ENCODE results near the gene TBKBP1. TPM values are rescaled to one million over a fixed set of nuclear protein-coding genes. Genes with fewer than 3 reads are reported as not detected.

Gene TBKBP1
- total RNA-seq, 1 donor from 2014 or later: 14.2 TPM

DNA sequence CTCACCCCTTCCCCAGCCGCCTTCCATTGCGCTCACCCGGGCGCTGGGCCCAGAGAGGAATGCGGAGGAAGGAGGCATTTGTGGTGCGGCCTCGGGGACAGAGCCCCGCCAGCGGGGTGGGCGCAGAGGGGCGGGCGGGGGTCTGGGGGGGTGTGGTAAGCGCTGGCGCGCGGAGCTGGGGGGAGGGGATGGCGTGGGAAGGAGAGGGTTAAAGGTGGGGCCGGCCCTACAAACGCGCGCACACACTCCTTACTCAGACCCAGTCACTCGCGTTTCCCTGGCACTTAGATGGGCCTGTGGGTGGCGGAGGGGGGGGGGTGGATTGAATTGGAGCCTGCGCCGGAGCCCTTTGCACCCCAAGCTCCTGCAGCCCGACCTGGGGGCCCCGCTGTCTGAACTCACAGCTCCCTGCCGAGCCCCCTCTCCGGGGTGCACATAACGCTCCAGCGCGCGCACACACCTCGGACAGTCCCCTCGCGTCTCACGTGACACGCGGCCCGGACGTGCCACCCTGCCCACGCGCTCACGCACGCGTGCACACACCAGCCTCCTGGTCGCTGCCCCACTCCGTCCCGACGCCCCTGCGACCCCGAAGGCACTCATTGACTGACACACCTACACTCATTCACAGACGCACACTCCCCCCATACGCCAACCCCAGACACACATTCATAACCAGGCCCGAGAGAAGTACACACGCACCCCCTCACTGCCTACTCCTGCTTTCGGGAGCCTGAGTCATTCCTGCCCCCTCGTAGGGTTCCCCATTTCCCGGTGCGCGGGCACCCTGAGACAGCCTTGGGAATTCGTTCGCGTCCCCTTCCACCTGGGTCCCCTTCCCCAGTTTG, 844 bp downstream of the TBKBP1 start:
- intact Hi-C loops (cut with DNase I): loop anchor here (10.0 kb wide), 1 partner anchor 200 kb away; the partner anchor contains the start of gene SP2
- DNase-seq (ENCODE audit: missing footprints) (peak; percentile 91), ATAC-seq (peak; percentile 78)

DNA sequence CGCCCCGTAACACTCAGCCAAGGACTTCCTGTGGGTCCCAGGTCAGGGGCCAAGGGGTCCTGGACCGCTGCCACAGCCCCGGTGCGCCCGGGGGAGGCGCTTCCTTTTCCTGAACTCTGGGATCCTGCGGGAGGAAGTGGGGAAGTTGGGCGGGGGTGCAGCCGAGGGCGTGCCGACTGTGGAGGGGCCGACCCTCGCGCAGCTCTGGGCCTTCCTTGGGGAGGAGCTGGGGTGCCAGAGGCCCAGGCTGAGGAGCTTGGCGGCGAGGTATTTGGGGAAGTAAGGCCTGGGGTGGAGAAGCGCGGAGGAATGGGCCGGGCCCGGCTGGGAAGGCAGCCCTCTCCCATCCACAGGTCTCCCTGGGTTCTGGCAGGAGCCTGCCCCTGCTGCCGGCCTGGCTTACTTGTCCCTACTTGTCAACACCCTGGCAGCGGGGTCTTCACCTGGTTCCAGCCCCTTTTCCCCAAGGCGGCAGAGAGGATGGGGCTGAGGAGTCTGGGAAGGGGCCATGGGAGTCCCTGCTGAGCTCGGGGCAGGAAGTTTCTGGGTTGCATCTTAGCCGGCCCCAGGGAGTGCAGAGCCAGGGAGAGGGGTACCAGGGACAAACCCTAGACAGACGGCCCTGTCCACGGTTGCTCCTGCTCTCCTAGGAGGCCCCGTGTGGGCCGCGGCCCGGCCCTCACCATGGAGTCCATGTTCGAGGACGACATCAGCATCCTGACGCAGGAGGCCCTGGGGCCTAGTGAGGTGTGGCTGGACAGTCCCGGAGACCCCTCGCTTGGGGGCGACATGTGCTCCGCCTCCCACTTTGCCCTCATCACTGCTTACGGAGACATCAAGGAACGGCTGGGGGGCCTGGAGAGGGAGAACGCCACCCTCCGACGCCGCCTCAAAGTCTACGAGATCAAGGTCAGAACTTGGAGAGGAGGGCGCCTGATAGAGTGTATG, 1.7 kb downstream of the TBKBP1 start:
- intact Hi-C loops (cut with DNase I): loop anchor here (10.0 kb wide), 1 partner anchor 199 kb away; the partner anchor contains the start of gene SP2
- ATAC-seq (peak; percentile 56), DNase-seq (ENCODE audit: missing footprints) (peak; percentile 87)

DNA sequence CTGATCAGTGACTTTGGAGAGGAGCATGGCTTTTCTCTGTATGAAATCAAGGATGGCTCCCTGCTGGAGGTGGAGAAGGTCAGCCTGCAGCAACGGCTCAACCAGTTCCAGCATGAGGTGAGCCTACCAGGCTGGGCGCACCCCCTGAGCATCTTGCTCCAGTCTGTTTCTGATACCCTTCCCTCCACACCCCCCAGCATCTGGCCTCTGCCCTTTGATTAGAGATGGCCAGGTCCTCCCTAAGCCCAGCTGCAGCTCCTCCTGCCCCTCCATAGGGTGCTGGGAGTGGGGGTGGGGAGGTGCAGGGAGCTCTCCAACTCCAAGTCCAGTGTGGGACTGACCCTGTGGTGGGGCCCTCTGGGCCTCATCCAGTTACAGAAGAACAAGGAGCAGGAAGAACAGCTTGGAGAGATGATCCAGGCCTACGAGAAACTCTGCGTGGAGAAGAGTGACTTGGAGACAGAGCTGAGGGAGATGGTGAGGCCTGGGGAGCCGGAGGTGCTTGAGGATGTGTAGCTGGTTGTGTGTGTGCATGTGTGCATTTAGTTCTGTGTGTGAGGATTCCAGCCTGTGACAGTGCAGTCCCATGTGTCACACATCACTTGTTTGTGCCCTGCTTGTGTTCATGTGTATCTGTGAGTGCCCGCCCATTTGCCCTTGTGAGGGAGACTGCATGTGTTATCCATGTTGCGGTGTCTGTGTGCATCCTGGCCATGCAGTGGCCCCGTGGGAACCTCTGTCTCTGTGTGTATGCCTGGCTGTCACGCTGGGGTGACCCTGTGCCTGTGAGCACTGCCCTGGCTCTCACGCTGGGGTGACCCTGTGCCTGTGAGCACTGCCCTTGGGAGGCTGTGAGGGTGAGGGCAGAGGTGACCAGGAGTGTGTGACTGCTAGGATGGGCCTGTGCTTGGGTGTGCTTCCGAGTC, 3.0 kb downstream of the TBKBP1 start:
- intact Hi-C loops (cut with DNase I): loop anchor here (10.0 kb wide), 1 partner anchor 198 kb away; the partner anchor contains the start of gene SP2
- no peak for ATAC-seq
- no peak for DNase-seq (ENCODE audit: missing footprints)

DNA sequence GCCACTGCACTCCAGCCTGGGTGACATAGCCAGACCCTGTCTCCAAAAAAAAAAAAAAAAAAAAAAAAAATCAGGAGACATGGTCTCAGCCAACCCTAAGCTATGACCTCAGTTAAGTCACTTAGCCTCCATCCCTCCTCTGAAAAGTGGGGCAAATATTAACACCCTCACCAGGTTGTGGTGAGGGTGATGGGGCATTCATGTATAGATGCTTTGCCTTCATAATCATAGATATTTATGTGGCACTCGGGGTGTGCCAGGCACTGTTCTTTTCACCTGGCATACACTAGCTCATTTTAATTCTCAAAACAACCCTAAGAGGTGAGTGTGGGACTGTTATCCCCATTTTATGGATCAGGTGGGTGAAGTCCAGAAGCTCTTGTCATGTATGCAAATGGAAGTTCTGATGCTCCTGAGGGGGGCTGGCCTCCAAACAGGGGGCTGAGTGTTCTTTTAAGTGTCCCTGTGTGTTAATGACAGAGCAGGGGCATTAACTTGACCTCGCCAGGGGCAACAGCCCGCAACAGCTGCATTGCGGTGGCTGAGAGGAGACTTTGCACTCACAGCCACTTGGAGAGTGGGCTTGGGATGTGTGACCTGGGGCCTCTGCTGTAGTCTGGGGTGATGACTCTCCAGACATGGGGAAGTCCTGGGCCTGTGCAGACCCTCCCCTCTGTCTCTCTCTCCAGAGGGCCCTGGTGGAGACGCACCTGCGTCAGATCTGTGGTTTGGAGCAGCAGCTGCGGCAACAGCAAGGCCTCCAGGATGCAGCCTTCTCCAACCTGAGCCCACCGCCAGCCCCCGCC, 4.1 kb downstream of the TBKBP1 start:
- DNase-seq (ENCODE audit: missing footprints) (no peak), ATAC-seq (no peak)
- intact Hi-C loops (cut with DNase I): loop anchor here (10.0 kb wide), 1 partner anchor 197 kb away; the partner anchor contains the start of gene SP2

DNA sequence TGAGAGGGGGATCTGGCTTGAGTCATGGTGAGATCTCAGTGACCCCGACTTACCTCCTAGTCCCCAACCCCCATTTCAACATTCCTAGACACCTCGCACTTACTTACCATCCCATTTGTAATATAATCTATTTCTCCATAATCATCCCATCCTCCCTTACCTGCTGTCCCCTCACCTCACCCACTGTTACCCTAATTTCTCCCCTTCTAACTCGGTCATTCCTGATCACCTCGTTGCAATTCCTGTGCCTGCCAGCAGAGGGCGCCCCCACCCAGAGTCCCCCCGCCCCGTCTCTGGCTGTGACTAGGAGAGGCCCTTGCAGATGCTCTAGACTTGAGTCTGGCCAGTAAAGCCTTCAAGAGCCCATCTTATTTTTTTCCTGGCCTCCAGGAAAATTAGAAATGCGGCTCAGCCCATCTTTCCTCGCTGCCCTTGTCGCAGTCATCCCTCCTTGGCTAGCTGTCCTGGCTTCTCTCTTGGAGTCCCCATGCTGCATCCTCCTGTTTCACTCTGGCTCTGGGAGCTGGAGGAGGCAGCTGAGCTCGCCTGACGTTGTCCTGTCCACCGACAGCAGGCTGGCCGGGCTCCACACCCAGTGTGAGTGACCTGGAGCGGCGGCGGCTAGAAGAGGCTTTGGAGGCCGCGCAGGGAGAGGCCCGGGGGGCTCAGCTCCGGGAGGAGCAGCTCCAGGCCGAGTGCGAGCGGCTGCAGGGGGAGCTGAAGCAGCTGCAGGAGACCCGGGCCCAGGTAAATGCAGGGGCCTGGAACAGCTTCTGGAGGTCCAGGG, 5.0 kb downstream of the TBKBP1 start:
- no peak for ATAC-seq
- intact Hi-C loops (cut with DNase I): loop anchor here (10.0 kb wide), 1 partner anchor 196 kb away; the partner anchor contains the start of gene SP2
- peak; percentile 83 for DNase-seq (ENCODE audit: missing footprints)

DNA sequence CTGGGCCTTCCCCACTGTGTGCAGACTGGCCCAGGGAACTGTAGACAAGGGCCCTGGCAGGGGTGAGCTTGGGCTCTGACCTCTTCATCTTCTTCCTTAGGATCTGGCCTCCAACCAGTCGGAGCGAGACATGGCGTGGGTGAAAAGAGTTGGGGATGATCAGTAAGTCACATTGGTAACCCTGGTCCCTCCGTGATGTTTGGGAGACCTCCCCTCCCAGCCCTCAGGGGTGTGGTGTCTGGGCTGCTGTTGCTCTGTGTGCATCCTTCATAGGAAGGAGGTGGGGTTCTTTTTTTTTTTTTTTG, 5.5 kb downstream of the TBKBP1 start:
- ATAC-seq: no peak
- no peak for DNase-seq (ENCODE audit: missing footprints)
- intact Hi-C loops (cut with DNase I): loop anchor here (10.0 kb wide), 1 partner anchor 195 kb away; the partner anchor contains the start of gene SP2

DNA sequence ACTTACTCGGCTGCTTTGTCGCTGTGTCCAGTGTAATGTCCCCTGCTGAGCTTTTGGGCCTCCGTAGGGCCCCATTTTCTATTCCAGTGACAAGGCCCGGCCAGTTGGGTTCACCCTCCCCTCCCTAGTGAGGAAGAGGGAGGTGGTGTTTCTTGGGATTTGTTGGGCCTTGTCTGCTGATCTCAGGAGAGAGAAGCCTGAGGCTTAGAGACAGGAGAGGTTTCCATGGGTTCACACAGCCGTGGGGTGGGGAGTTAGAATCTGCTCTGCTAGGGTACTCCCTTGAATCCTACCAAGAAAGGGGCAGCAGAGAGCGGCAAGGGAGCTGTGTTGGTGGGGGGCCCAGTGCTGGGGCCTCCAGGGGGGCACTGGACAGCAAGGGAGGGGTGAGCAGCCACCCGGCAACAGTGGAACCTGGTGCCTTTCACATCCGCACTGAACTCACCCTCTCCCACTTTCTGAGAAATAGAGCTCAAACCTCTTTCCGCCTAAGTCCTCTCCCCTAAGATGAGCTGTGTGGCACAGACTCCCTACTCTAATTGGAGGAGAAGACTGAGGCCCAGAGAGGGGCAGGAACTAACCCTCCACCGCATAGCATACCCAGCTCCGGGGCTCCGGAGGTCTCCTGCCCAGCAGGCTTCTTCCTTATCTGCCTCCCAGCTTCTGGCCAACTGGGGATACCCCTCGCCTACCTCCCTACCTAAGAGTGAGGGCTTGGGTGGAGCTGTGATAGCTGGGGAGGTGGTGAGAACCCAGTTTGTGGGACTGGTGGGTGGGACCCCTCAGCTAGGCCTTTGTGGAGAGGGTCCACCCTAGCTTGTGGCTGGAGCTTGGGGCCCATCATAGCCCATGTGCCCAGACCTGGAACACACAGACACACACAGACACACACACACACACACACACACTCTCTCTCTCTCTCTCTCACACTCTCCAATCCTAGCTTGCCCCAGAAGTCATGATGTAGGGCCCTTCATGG, 6.8 kb downstream of the TBKBP1 start:
- ATAC-seq (no peak), DNase-seq (ENCODE audit: missing footprints) (no peak)
- intact Hi-C loops (cut with DNase I): no loop called here

DNA sequence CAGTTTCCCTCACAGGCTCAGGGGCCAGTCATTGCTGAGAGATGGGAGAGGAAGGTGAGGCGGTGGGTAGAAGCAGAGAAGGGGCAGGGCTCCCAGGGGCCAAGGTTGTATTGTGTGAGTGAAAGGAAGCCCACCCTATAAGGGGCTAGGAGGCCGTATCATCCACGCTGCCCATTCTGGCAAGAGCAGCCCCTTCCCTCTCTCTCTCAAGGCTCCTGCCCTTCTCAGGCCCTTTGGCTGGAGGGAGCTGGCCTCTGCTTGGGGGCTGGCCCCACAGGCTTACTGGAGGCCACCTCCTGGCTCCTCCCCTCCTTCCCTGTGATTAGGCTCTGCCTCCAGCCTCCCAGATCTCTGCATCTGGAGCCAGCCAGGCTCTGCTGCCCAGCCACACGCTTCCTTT, 7.6 kb downstream of the TBKBP1 start:
- no peak for ATAC-seq
- intact Hi-C loops (cut with DNase I): no loop called here

DNA sequence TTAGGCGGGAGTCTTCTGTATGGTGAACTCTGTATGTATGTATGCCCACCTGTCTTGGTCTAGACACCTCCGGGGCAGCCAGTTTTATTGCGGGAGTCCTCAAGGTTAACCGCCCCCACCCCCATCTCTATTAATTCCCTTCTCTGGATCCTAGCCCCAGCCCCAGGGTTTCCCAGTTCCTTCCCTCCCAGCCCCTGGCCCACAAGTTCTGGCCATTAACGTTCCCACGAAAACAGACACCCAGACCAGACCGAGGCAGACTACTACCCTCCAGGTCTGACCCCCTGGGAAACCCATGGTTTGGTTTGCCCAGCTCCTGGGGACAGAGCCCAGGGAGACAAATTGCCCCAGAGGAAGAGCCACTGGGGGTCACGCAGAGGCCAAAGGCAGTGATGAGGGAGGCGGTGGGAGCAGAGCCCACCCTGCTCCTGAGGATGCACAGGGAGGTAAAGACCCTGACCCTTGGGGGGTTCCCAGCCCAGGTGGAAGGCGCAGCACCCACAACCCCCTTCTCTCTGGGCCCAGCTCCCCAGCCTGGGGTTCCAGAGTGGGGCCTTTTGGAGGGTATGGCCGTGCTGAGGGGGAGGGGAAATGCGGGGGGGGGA, 8.5 kb downstream of the TBKBP1 start:
- intact Hi-C loops (cut with DNase I): no loop called here
- ATAC-seq (no peak), DNase-seq (ENCODE audit: missing footprints) (no peak)

More for the DNA sequence above, 7.6 kb downstream of the TBKBP1 start:
- no peak for DNase-seq (ENCODE audit: missing footprints)

DNA sequence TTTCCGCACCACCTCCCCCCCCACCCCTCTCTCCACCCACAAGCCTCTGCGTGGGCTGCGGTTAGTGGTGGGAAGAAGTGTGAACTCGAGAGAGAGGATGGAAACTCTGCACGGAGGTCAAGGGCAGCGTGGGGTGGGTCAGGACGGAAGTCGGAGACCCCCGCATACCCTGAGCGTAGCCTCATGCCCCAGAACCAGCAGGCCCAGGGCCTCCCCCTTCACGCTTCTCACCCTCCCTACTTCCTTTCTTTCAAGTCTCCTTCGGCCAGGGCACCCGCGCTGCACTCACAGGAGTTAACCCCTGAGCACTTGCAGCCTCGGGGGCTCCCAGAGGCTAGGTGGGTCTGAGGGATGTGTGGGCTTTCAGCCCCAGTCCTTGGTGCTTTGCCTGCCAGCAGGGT, 9.2 kb downstream of the TBKBP1 start:
- ATAC-seq (no peak), DNase-seq (ENCODE audit: missing footprints) (peak; percentile 77)
- intact Hi-C loops (cut with DNase I): no loop called here

DNA sequence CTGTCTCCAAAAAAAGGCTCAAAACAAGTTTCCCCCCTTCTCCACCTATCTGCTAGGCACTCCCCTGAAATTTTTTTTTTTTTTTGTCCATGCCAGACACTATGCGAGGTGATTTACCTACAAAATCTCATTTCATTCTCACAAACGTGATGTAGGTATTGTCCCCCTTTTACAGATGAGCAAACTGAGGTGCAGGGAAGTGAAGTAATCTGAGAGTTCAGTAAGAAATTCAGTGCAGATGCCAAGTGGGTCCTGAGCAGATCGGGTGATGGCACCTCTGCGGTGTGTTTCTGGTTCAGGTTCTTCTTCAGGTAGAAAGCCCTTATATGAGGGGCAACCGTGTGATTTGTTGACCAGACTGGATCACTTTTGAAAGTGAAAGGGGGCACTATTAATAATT, 9.7 kb downstream of the TBKBP1 start:
- intact Hi-C loops (cut with DNase I): no loop called here
- ATAC-seq: no peak
- DNase-seq (ENCODE audit: missing footprints): no peak

DNA sequence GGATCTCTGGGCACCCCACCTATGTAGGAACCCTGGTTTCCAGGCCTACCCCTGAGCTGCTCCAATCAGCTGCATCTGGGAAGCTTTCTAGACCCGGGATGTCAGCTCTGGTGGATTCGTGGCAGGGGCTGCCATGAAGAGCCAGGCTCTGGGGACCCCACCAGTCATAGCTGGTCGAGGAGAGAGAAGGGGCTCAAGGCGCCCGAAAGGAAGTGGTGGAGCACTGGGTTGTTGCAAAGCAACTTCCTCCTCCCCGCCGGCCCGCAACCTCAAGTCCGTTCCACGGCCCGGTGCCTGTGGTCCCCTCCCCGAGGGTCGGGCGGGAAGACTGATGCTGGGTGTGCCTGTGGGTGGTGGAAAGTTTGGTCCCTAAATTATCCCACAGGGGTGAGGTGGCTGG, 10.2 kb downstream of the TBKBP1 start:
- intact Hi-C loops (cut with DNase I): no loop called here
- ATAC-seq (no peak), DNase-seq (ENCODE audit: missing footprints) (peak; percentile 81)

DNA sequence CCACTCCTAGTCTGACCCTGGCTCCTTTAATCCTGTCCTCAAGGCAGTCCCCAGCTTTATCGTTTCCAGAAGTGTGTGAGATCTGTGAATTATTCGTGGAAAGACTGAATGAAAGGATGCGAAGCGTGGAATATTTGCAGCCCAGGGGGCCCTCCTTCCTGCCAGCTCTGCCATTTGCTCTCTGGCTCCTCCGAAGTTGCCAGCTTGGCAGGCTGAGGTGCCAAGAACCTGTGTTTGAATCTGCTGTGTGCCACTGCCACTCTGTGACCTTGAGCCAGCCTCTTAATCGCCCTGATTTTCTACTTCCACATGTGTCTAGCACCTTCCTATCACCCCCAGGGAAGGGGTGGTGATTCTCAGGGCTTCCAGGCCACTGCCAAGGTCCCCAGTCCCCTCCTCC, 10.8 kb downstream of the TBKBP1 start:
- DNase-seq (ENCODE audit: missing footprints) (no peak), ATAC-seq (no peak)
- intact Hi-C loops (cut with DNase I): no loop called here

DNA sequence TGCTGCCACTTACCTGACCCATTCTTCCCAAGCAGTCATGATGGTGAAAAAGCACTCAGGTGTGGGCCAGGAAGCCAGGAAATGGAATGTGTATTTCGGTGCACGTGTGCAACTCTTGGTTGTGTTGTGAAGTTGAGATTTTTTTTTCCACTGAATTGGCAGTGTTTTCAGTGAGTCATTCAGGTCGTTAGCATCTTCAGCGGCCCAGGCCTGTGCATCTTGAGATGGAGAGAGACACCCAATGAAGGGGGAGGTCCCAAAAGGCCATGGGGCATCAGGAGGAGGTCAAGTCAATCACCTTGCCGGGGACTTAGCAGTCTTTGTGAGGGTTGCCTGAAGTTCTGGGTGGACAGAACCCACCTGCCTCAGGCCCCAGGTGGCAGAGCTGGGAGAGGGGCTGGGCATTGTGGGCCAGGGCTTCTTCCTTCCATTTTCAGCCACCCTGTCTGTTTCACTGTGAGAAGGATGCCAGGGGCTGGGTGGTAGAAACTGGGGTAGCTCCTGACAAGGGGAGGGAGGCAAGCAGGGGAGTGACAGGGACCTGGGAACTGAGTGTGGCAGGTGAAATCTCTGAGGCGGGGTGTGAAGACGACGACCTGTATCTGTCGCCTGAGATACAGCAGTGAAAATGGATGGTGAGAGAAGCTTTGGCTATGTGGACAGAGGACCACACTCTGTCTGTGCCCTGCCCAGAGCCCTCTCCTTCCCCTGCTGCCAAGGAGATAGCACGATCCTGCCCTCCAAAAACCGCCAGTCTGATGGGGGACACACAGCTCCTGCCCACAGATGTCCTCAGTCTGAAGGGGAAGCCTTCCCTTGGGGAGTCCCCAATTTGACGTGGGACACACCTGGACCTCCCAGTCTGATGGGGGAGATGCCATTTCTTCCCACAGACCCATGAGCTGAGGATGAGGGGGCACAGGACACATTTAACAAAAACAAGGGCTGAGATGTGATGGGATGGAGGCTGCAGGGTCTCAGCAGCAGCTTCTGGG, 11.9 kb downstream of the TBKBP1 start:
- ATAC-seq (no peak), DNase-seq (ENCODE audit: missing footprints) (peak; percentile 15)
- intact Hi-C loops (cut with DNase I): no loop called here

Data from Right ventricle myocardium inferior (tissue), 1 donor.